OCI-LY1 (cell line): Measurements from ENCODE around the gene LY86.

Experiments used
- H2AFZ ChIP-seq: fragments of 200-600 bp; sonication (generic), shearing (Covaris generic); 2 replicates; pipeline ENCODE4 v1.6.0; 2014; ENCODE audit warnings: antibody characterized with exemption, mild to moderate bottlenecking, low read length
- H3F3A ChIP-seq: fragments of 200-600 bp; sonication (generic), shearing (Covaris generic); 2 replicates; pipeline ENCODE4 v1.6.0; 2014; ENCODE audit warnings: mild to moderate bottlenecking, antibody characterized with exemption, low read length, moderate library complexity; ENCODE audit not compliant: insufficient read depth
- H3K27ac ChIP-seq: fragments of 200-600 bp; sonication (generic); 2 replicates; pipeline ENCODE4 v1.5.1; 2014; ENCODE audit warnings: low read length, mixed run types, mild to moderate bottlenecking, low read depth; ENCODE audit not compliant: poor library complexity, severe bottlenecking
- H3K27me3 ChIP-seq: fragments of 200-600 bp; sonication (generic); 2 replicates; pipeline ENCODE4 v1.6.0; 2014; ENCODE audit warnings: antibody characterized with exemption, mild to moderate bottlenecking, low read length, moderate library complexity; ENCODE audit not compliant: insufficient read depth
- H3K36me3 ChIP-seq: fragments of 200-600 bp; sonication (generic); 2 replicates; pipeline ENCODE4 v1.6.1; 2014; ENCODE audit warnings: mild to moderate bottlenecking, antibody characterized with exemption, low read length, moderate library complexity, mixed read lengths; ENCODE audit not compliant: insufficient read depth
- H3K4me1 ChIP-seq: fragments of 200-600 bp; sonication (generic); 2 replicates; pipeline ENCODE4 v1.5.1; 2014; ENCODE audit warnings: mild to moderate bottlenecking, low read length, moderate library complexity; ENCODE audit not compliant: insufficient read depth, severe bottlenecking
- H3K4me2 ChIP-seq: fragments of 200-600 bp; sonication (generic), shearing (Covaris generic); 2 replicates; pipeline ENCODE4 v1.6.1; 2014; ENCODE audit warnings: low read length
- H3K4me3 ChIP-seq: fragments of 200-600 bp; sonication (generic); 2 replicates; pipeline ENCODE4 v1.5.1; 2014; ENCODE audit warnings: low read length, low read depth, mild to moderate bottlenecking, mixed read lengths; ENCODE audit not compliant: poor library complexity, severe bottlenecking
- H3K79me2 ChIP-seq: fragments of 200-600 bp; shearing (Covaris generic); 2 replicates; pipeline ENCODE4 v1.6.1; 2016; ENCODE audit warnings: mixed run types, low read length, mixed read lengths; ENCODE audit not compliant: insufficient read depth
- H3K9ac ChIP-seq: fragments of 200-600 bp; sonication (generic), shearing (Covaris generic); 2 replicates; pipeline ENCODE4 v1.6.1; 2014; ENCODE audit warnings: mild to moderate bottlenecking, low read length, mixed read lengths
- H3K9me2 ChIP-seq: fragments of 200-600 bp; sonication (generic), shearing (Covaris generic); 2 replicates; pipeline ENCODE4 v1.6.1; 2014; ENCODE audit warnings: low read depth, mild to moderate bottlenecking, low read length, mixed read lengths
- H3K9me3 ChIP-seq: fragments of 200-600 bp; shearing (Covaris generic); 2 replicates; pipeline ENCODE4 v1.6.1; 2014; ENCODE audit warnings: low read length, mixed read lengths
- H4K20me1 ChIP-seq: fragments of 200-600 bp; sonication (generic), shearing (Covaris generic); 2 replicates; pipeline ENCODE4 v1.6.0; 2016; ENCODE audit warnings: mild to moderate bottlenecking, low read length; ENCODE audit not compliant: insufficient read depth
- EZH2 ChIP-seq: fragments of 200-600 bp; sonication (generic), shearing (Covaris generic); IDR thresholded peaks from 2 replicates; pipeline ENCODE4 v1.8.0; 2017; ENCODE audit warnings: borderline replicate concordance, mixed run types, mild to moderate bottlenecking, antibody characterized with exemption, low read length, moderate library complexity, mixed read lengths
- TF ChIP-seq, protein P1 (sequence below): fragments of 200-600 bp; sonication (generic), shearing (Covaris generic); IDR thresholded peaks from 2 replicates; pipeline ENCODE4 v1.5.1; 2017; ENCODE audit warnings: mild to moderate bottlenecking, antibody characterized with exemption, low read length, moderate library complexity, mixed read lengths

The LY86 gene

DNA sequence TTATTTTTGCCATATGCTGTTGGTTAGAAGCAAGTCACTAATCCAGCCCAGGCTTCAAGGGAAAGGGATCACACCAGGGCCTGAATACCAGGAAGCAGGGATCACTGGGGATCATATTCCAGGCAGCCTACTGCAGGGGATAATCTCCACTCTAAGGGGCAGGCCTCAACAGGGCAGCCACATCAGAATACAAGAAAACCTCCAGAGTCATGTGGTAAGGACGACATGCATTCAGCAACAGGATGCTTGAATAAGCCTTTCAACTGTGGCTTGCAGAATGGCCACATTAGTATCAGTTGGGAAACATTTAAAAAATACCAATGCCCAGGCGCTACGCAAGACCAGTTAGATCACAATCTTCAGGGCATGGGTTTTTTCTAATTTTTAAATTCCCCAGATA, 109.1 kb downstream of the LY86 start:
- Histone ChIP-seq H3K27me3 (no peaks in the 10 kb centered on the region), H3F3A (no peaks in the 10 kb centered on the region), H3K4me1 (peaks cover 30% of the 10 kb centered on the region), H3K9ac (no peak overlapping the region), H3K4me3 (no peak overlapping the region), H2AFZ (no peak overlapping the region), H3K9me2 (no peaks in the 10 kb centered on the region), H3K36me3 (no peaks in the 10 kb centered on the region), H4K20me1 (no peaks in the 10 kb centered on the region), H3K4me2 (no peak overlapping the region), H3K9me3 (no peaks in the 10 kb centered on the region), H3K79me2 (no peaks in the 10 kb centered on the region), H3K27ac (no peak overlapping the region)
- TF ChIP-seq EZH2 = no peak
- TF ChIP-seq, protein P1, sequence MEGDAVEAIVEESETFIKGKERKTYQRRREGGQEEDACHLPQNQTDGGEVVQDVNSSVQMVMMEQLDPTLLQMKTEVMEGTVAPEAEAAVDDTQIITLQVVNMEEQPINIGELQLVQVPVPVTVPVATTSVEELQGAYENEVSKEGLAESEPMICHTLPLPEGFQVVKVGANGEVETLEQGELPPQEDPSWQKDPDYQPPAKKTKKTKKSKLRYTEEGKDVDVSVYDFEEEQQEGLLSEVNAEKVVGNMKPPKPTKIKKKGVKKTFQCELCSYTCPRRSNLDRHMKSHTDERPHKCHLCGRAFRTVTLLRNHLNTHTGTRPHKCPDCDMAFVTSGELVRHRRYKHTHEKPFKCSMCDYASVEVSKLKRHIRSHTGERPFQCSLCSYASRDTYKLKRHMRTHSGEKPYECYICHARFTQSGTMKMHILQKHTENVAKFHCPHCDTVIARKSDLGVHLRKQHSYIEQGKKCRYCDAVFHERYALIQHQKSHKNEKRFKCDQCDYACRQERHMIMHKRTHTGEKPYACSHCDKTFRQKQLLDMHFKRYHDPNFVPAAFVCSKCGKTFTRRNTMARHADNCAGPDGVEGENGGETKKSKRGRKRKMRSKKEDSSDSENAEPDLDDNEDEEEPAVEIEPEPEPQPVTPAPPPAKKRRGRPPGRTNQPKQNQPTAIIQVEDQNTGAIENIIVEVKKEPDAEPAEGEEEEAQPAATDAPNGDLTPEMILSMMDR = no peak

- no peak overlapping the region; the same call in 1 of the 2 replicates for H3K4me2 ChIP-seq
- no peak overlapping the region for H2AFZ ChIP-seq
These were observed 111.3 kb downstream of the LY86 start for GRCh38 chr6:6699741-6700367.

GRCh38 chr6:6700407-6701270, 112.1 kb downstream of the LY86 start:
- Histone ChIP-seq H3K27ac (no peak overlapping the region), H3K4me1 (peaks cover 42% of the 10 kb centered on the region), H3K79me2 (no peaks in the 10 kb centered on the region), H3K9me2 (no peaks in the 10 kb centered on the region), H4K20me1 (no peaks in the 10 kb centered on the region), H2AFZ (no peak overlapping the region), H3F3A (no peaks in the 10 kb centered on the region), H3K4me2 (no peak overlapping the region), H3K4me3 (no peak overlapping the region), H3K9ac (no peak overlapping the region), H3K27me3 (no peaks in the 10 kb centered on the region), H3K9me3 (no peaks in the 10 kb centered on the region), H3K36me3 (no peaks in the 10 kb centered on the region)
- TF ChIP-seq, protein P1 = no peak
- no peak for TF ChIP-seq EZH2

More at GRCh38 chr6:6699741-6700367, 111.3 kb downstream of the LY86 start:
- Histone ChIP-seq H3K9me3 (no peaks in the 10 kb centered on the region), H3K9me2 (no peaks in the 10 kb centered on the region), H3K4me1 (peaks cover 42% of the 10 kb centered on the region), H3F3A (no peaks in the 10 kb centered on the region), H3K36me3 (no peaks in the 10 kb centered on the region), H3K79me2 (no peaks in the 10 kb centered on the region), H3K9ac (no peak overlapping the region), H3K4me3 (no peak overlapping the region), H3K27ac (no peak overlapping the region), H4K20me1 (no peaks in the 10 kb centered on the region), H3K27me3 (no peaks in the 10 kb centered on the region)
- TF ChIP-seq, protein P1 = no peak
- no peak for TF ChIP-seq EZH2
